OCI-LY7 (cell line): ENCODE measurements around the gene FOSB.

Experiments used
- EZH2phosphoT487 ChIP-seq: fragments of 200-600 bp; sonication (generic); IDR thresholded peaks from 2 replicates; pipeline ENCODE4 v1.6.1; 2018; ENCODE audit warnings: low read depth, borderline replicate concordance, mild to moderate bottlenecking, mixed run types, antibody characterized with exemption, low read length, moderate library complexity, mixed read lengths
- TF ChIP-seq, protein P1 (sequence below): fragments of 200-600 bp; sonication (generic); conservative IDR thresholded peaks from 2 replicates; pipeline ENCODE4 v1.5.1; 2014; ENCODE audit warnings: mild to moderate bottlenecking, antibody characterized with exemption, low read length, moderate library complexity, mixed read lengths

DNA sequence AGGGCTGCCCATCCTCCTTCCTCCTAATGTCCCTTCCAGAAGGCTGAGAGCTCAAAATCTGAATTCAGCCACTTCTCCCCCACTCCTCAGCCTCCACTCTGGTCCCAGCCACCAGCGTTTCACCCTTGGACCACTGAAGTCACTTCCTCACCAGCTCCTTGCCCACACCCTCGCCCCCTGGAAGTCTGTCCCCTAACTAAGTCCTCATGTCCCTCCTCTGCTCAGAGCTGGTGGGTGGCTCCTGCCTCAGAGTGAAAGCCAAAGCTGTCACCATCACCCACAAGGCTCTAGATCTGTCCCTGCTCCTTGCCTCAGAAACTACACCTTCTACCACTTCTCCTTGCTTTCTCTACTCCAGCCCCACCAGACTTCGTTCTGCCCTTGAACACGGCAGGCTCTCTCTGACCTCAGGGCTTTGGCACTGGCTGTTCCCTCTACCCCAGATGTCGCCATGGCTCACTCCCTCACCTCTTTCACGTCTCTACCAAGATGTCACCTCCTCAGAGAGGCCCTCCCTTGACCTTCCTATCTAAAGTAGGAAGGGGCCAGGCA, 45.8 kb upstream of the FOSB start:
- TF ChIP-seq, protein P1, sequence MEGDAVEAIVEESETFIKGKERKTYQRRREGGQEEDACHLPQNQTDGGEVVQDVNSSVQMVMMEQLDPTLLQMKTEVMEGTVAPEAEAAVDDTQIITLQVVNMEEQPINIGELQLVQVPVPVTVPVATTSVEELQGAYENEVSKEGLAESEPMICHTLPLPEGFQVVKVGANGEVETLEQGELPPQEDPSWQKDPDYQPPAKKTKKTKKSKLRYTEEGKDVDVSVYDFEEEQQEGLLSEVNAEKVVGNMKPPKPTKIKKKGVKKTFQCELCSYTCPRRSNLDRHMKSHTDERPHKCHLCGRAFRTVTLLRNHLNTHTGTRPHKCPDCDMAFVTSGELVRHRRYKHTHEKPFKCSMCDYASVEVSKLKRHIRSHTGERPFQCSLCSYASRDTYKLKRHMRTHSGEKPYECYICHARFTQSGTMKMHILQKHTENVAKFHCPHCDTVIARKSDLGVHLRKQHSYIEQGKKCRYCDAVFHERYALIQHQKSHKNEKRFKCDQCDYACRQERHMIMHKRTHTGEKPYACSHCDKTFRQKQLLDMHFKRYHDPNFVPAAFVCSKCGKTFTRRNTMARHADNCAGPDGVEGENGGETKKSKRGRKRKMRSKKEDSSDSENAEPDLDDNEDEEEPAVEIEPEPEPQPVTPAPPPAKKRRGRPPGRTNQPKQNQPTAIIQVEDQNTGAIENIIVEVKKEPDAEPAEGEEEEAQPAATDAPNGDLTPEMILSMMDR, result no peak
- no peak for TF ChIP-seq EZH2phosphoT487
